ENCODE results near the gene MCF2L. TPM values are rescaled to one million over a fixed set of nuclear protein-coding genes. Genes with fewer than 3 reads are reported as not detected.

Gene MCF2L
- polyA plus RNA-seq, 1 experiment: 0.02 TPM

- POLR2A ChIA-PET: no interaction called here
- Histone ChIP-seq H3K27me3 (ENCODE audit: control insufficient read depth, insufficient read depth, low read length) (peaks cover 6% of the 10 kb centered on the region; the same call in 1 of the 2 replicates), H3K4me3 (ENCODE audit: low read depth, low read length) (no peak overlapping the region), H3K36me3 (ENCODE audit: control insufficient read depth, insufficient read depth, low read length) (no peaks in the 10 kb centered on the region)
- TF ChIP-seq CTCF (IDR thresholded peaks at IDR 0.05; ENCODE audit: insufficient read depth, low read depth, low read length): no peak
- no peak for DNase-seq (ENCODE audit: low read depth)
- CTCF ChIA-PET: no interaction called here
Observed at GRCh38 chr13:112990783-112991182, 21.8 kb downstream of the MCF2L start.

GRCh38 chr13:112991609-112992008, 22.6 kb downstream of the MCF2L start:
- Histone ChIP-seq H3K36me3 (ENCODE audit: control insufficient read depth, insufficient read depth, low read length) (no peaks in the 10 kb centered on the region), H3K27me3 (ENCODE audit: control insufficient read depth, insufficient read depth, low read length) (peaks cover 6% of the 10 kb centered on the region; the same call in 1 of the 2 replicates), H3K4me3 (ENCODE audit: low read depth, low read length) (no peak overlapping the region)
- CTCF ChIA-PET: no interaction called here
- POLR2A ChIA-PET: no interaction called here
- TF ChIP-seq CTCF (IDR thresholded peaks at IDR 0.05; ENCODE audit: insufficient read depth, low read depth, low read length): no peak
- DNase-seq (ENCODE audit: low read depth): no peak

- POLR2A ChIA-PET: no interaction called here
- DNase-seq (ENCODE audit: low read depth): no peak
- CTCF ChIA-PET: no interaction called here
- Histone ChIP-seq H3K36me3 (ENCODE audit: control insufficient read depth, insufficient read depth, low read length) (no peaks in the 10 kb centered on the region), H3K27me3 (ENCODE audit: control insufficient read depth, insufficient read depth, low read length) (0 out of 2 replicates have a peak, but pooled peaks cover 4% of the 10 kb centered on the region), H3K4me3 (ENCODE audit: low read depth, low read length) (no peak overlapping the region)
- no peak for TF ChIP-seq CTCF (IDR thresholded peaks at IDR 0.05; ENCODE audit: insufficient read depth, low read depth, low read length)
Observed at GRCh38 chr13:112992931-112993680, 24.1 kb downstream of the MCF2L start.

- H3K27me3 ChIP-seq (ENCODE audit: control insufficient read depth, insufficient read depth, low read length): 0 out of 2 replicates have a peak, but pooled peaks cover 4% of the 10 kb centered on the region
- no peak for TF ChIP-seq CTCF (IDR thresholded peaks at IDR 0.05; ENCODE audit: insufficient read depth, low read depth, low read length)
- no peak overlapping the region for H3K4me3 ChIP-seq (ENCODE audit: low read depth, low read length)
Observed at GRCh38 chr13:112994084-112994780, 25.2 kb downstream of the MCF2L start.

GRCh38 chr13:112994781-112995355, 25.9 kb downstream of the MCF2L start:
- Histone ChIP-seq H3K4me3 (ENCODE audit: low read depth, low read length) (no peak overlapping the region), H3K27me3 (ENCODE audit: control insufficient read depth, insufficient read depth, low read length) (peaks cover 4% of the 10 kb centered on the region; the same call in 1 of the 2 replicates), H3K36me3 (ENCODE audit: control insufficient read depth, insufficient read depth, low read length) (no peaks in the 10 kb centered on the region)
- CTCF ChIA-PET: no interaction called here
- TF ChIP-seq CTCF (IDR thresholded peaks at IDR 0.05; ENCODE audit: insufficient read depth, low read depth, low read length): no peak
- no peak for DNase-seq (ENCODE audit: low read depth)
- POLR2A ChIA-PET: no interaction called here

More at GRCh38 chr13:112994084-112994780, 25.2 kb downstream of the MCF2L start:
- ChIA-PET POLR2A (no interaction called here), CTCF (no interaction called here)
- no peaks in the 10 kb centered on the region for H3K36me3 ChIP-seq (ENCODE audit: control insufficient read depth, insufficient read depth, low read length)
- DNase-seq (ENCODE audit: low read depth): no peak
